HEK293 (cell line): Measurements from ENCODE around the gene ST3GAL2.

ENCODE experiments used
- CTCF ChIP-seq: fragments of 450-650 bp; formaldehyde crosslinking; IDR thresholded peaks from 2 replicates; pipeline ENCODE4 v1.5.1; 2016; ENCODE audit warnings: missing biosample characterization, missing genetic modification characterization
- ELK4 ChIP-seq: IDR thresholded peaks from 2 replicates; pipeline ENCODE4 v1.6.1; 2011; ENCODE audit warnings: mild to moderate bottlenecking, low read depth, low read length, borderline replicate concordance
- SALL2 ChIP-seq: fragments of 450-650 bp; formaldehyde crosslinking; IDR thresholded peaks from 2 replicates; pipeline ENCODE4 v1.5.0; 2017; ENCODE audit warnings: missing biosample characterization, mild to moderate bottlenecking, missing genetic modification characterization, borderline replicate concordance
- YY1 ChIP-seq: fragments of 450-650 bp; formaldehyde crosslinking; IDR thresholded peaks from 2 replicates; pipeline ENCODE4 v1.5.1; 2018; ENCODE audit warnings: missing biosample characterization, missing genetic modification characterization
- ZNF501 ChIP-seq: fragments of 450-650 bp; formaldehyde crosslinking; IDR thresholded peaks from 2 replicates; pipeline ENCODE4 v1.5.1; 2016; ENCODE audit warnings: missing biosample characterization, missing genetic modification characterization
- ZNF596 ChIP-seq: fragments of 450-650 bp; IDR thresholded peaks from 2 replicates; pipeline ENCODE4 v1.5.0; 2018; ENCODE audit warnings: missing biosample characterization, mild to moderate bottlenecking, missing genetic modification characterization, moderate library complexity
- ZNF629 ChIP-seq: fragments of 450-650 bp; formaldehyde crosslinking; IDR thresholded peaks from 2 replicates; pipeline ENCODE4 v1.5.1; 2017; ENCODE audit warnings: missing biosample characterization, missing genetic modification characterization
- ZSCAN30 ChIP-seq: fragments of 450-650 bp; IDR thresholded peaks from 2 replicates; pipeline ENCODE4 v1.5.1; 2018; ENCODE audit warnings: missing biosample characterization, mild to moderate bottlenecking, missing genetic modification characterization, moderate library complexity
- ZXDB ChIP-seq: fragments of 450-650 bp; formaldehyde crosslinking; IDR thresholded peaks from 2 replicates; pipeline ENCODE4 v1.5.1; 2016; ENCODE audit warnings: missing biosample characterization, missing genetic modification characterization
- TF ChIP-seq, protein P1 (sequence below): fragments of 450-650 bp; formaldehyde crosslinking; IDR thresholded peaks from 2 replicates; pipeline ENCODE4 v1.5.1; 2016; ENCODE audit warnings: missing biosample characterization, missing genetic modification characterization

DNA sequence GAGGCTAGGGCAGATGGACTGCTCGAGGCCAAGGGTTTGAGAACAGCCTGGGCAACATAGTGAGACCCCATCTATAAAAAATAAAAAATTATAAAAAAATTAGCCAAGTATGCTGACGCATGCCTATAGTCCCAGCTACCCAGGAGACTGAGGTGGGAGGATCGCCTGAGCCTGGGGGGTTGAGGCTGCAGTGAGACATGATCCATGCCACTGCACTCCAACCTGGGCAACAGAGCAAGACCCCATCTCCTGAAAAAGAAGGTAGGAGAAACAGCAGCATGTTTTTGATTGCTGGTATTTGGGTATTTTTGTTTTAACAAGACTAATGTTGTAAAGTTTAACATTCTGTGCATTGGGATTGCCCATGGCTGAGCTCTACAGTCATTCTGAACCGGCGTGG, 101.1 kb downstream of the ST3GAL2 start:
- TF ChIP-seq YY1 (tag by site-specific recombination) (no peak), ZNF596 (no peak), CTCF (tag by site-specific recombination) (no peak), ZNF629 (tag by site-specific recombination) (no peak), ELK4 (no peak), ZXDB (tag by site-specific recombination) (no peak), SALL2 (no peak), ZSCAN30 (tag by site-specific recombination) (no peak), ZNF501 (tag by site-specific recombination) (no peak)
- TF ChIP-seq, protein P1, sequence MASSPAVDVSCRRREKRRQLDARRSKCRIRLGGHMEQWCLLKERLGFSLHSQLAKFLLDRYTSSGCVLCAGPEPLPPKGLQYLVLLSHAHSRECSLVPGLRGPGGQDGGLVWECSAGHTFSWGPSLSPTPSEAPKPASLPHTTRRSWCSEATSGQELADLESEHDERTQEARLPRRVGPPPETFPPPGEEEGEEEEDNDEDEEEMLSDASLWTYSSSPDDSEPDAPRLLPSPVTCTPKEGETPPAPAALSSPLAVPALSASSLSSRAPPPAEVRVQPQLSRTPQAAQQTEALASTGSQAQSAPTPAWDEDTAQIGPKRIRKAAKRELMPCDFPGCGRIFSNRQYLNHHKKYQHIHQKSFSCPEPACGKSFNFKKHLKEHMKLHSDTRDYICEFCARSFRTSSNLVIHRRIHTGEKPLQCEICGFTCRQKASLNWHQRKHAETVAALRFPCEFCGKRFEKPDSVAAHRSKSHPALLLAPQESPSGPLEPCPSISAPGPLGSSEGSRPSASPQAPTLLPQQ (tag by site-specific recombination), result no peak
